OCI-LY3 (cell line): ENCODE measurements around the gene WDR70.

Experiments used
- H2AFZ ChIP-seq: fragments of 200-600, 300-600 bp; shearing (Covaris generic); 2 replicates; pipeline ENCODE4 v1.6.0; 2014; ENCODE audit warnings: antibody characterized with exemption, low read depth, low read length
- H3K27ac ChIP-seq: fragments of 200-600, 300-600 bp; sonication (generic); 2 replicates; pipeline ENCODE4 v1.5.1; 2014; ENCODE audit warnings: mild to moderate bottlenecking, low read length, moderate library complexity, mixed read lengths
- H3K27me3 ChIP-seq: fragments of 200-600, 300-600 bp; sonication (generic); 2 replicates; pipeline ENCODE4 v1.6.1; 2014; ENCODE audit warnings: low read depth, low read length, mixed read lengths
- H3K36me3 ChIP-seq: fragments of 200-600, 300-600 bp; sonication (generic); replicated peaks from 2 replicates; pipeline ENCODE3; 2014; ENCODE audit warnings: low read depth, low read length, mixed read lengths
- H3K4me1 ChIP-seq: fragments of 300-600, 200-600 bp; sonication (generic); 2 replicates; pipeline ENCODE4 v1.6.1; 2014; ENCODE audit warnings: low read length, mixed read lengths
- H3K4me2 ChIP-seq: fragments of 200-600, 300-600 bp; sonication (generic); 2 replicates; pipeline ENCODE4 v1.6.1; 2014; ENCODE audit warnings: low read length, mixed read lengths
- H3K4me3 ChIP-seq: fragments of 300-600, 200-600 bp; sonication (generic); 2 replicates; pipeline ENCODE4 v1.5.1; 2014; ENCODE audit warnings: antibody characterized with exemption, mild to moderate bottlenecking, low read length, moderate library complexity
- H3K79me2 ChIP-seq: fragments of 300-600, 200-600 bp; shearing (Covaris generic); 2 replicates; pipeline ENCODE4 v1.6.1; 2014; ENCODE audit warnings: mild to moderate bottlenecking, low read length, mixed read lengths
- H3K9ac ChIP-seq: fragments of 300-600, 200-600 bp; shearing (Covaris generic); 2 replicates; pipeline ENCODE4 v1.6.0; 2014; ENCODE audit warnings: mild to moderate bottlenecking, low read length, moderate library complexity
- H3K9me3 ChIP-seq: fragments of 200-600, 300-600 bp; shearing (Covaris generic); 2 replicates; pipeline ENCODE4 v1.6.1; 2014; ENCODE audit warnings: low read length, mixed read lengths; ENCODE audit not compliant: insufficient read depth
- H4K20me1 ChIP-seq: fragments of 200-600, 300-600 bp; sonication (generic); 2 replicates; pipeline ENCODE4 v1.6.1; 2016; ENCODE audit warnings: low read length, mixed read lengths; ENCODE audit not compliant: insufficient read depth
- EZH2phosphoT487 ChIP-seq: fragments of 200-600 bp; shearing (Covaris generic); IDR thresholded peaks from 2 replicates; pipeline ENCODE4 v1.6.1; 2018; ENCODE audit warnings: antibody characterized with exemption, mixed run types, low read depth
- TF ChIP-seq, protein P1 (sequence below): fragments of 200-600, 300-600 bp; sonication (generic); IDR thresholded peaks from 2 replicates; pipeline ENCODE4 v1.5.1; 2014; ENCODE audit warnings: antibody characterized with exemption, low read length, low read depth

The WDR70 gene

DNA sequence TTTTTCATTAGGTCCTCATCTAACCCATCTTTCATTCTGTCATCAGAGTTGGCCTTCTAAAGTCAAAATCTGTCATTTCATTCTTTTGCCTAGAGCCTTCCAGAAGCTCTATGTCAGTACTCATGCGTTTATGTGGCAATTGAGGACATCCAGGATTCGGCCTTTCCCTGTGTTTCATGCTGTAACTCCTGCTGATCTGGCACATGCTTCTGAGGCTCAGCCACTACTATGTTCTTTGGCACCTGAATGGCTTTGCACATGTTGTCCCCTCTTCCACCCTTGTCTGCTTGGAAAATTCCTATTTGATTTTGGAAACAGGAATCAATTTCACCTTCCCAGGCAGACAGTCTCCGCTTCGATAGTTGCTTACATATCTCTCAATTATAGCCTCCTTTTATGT, 375.9 kb downstream of the WDR70 start:
- Histone ChIP-seq H3K9ac (no peak overlapping the region), H2AFZ (no peak overlapping the region), H3K4me3 (no peak overlapping the region), H3K27me3 (no peaks in the 10 kb centered on the region), H3K4me1 (no peaks in the 10 kb centered on the region), H4K20me1 (no peaks in the 10 kb centered on the region), H3K27ac (no peak overlapping the region), H3K36me3 (no peaks in the 10 kb centered on the region), H3K9me3 (no peaks in the 10 kb centered on the region), H3K4me2 (no peak overlapping the region), H3K79me2 (no peaks in the 10 kb centered on the region)
- no peak for TF ChIP-seq EZH2phosphoT487
- TF ChIP-seq, protein P1, sequence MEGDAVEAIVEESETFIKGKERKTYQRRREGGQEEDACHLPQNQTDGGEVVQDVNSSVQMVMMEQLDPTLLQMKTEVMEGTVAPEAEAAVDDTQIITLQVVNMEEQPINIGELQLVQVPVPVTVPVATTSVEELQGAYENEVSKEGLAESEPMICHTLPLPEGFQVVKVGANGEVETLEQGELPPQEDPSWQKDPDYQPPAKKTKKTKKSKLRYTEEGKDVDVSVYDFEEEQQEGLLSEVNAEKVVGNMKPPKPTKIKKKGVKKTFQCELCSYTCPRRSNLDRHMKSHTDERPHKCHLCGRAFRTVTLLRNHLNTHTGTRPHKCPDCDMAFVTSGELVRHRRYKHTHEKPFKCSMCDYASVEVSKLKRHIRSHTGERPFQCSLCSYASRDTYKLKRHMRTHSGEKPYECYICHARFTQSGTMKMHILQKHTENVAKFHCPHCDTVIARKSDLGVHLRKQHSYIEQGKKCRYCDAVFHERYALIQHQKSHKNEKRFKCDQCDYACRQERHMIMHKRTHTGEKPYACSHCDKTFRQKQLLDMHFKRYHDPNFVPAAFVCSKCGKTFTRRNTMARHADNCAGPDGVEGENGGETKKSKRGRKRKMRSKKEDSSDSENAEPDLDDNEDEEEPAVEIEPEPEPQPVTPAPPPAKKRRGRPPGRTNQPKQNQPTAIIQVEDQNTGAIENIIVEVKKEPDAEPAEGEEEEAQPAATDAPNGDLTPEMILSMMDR = no peak

DNA sequence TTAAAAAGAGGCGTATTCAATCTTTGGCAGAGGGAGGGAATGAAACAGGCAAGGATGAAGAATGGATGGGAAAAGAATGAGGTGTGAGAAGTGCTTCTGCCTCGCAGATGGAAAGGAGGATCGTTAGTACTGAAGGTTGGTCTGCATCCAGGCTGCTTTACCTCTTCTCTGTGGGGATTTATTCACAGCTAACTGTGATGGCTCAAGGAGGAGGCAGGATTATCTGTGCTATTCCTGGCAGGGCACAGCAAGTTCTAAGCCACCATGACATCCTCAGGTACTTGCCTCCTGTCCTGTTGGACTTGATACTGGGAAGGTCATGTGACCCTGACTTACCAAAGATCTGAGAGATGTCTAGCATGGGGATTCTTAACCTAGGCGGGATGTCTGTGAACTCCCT, 376.5 kb downstream of the WDR70 start:
- no peak overlapping the region for H3K4me2 ChIP-seq
- H3K27me3 ChIP-seq = no peaks in the 10 kb centered on the region
- no peaks in the 10 kb centered on the region for H3K36me3 ChIP-seq
- H3K79me2 ChIP-seq = no peaks in the 10 kb centered on the region
- TF ChIP-seq, protein P1 = no peak
- no peak for TF ChIP-seq EZH2phosphoT487
- H3K4me3 ChIP-seq = no peak overlapping the region
- H3K9me3 ChIP-seq = no peaks in the 10 kb centered on the region
- H3K4me1 ChIP-seq = no peaks in the 10 kb centered on the region
- no peaks in the 10 kb centered on the region for H4K20me1 ChIP-seq
- H2AFZ ChIP-seq = no peak overlapping the region
- no peak overlapping the region for H3K9ac ChIP-seq
- H3K27ac ChIP-seq = no peak overlapping the region

DNA sequence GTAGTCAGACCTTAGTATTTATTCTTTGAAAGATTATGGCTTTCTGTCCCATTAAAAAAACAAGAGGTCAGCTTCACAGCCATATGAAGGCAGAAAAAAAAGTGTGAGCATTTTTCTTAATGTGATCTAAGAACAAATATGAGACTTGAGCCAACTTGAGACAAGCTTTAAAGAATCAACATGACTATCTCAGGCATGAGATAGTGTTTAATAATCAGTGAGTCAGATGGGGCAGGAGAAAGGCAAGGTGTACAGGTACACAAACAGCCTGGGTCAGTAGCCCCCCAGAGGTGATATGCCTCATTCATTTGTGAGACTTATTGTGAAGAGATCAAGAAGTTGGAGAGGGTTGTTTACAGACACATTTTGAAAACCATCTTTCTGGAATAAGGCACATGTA, 377.1 kb downstream of the WDR70 start:
- Histone ChIP-seq H3K27me3 (no peaks in the 10 kb centered on the region), H3K9ac (no peak overlapping the region), H3K4me3 (no peak overlapping the region), H2AFZ (no peak overlapping the region), H4K20me1 (no peaks in the 10 kb centered on the region), H3K79me2 (no peaks in the 10 kb centered on the region), H3K27ac (no peak overlapping the region), H3K36me3 (no peaks in the 10 kb centered on the region), H3K4me2 (no peak overlapping the region), H3K9me3 (no peaks in the 10 kb centered on the region), H3K4me1 (no peaks in the 10 kb centered on the region)
- TF ChIP-seq, protein P1 = no peak
- TF ChIP-seq EZH2phosphoT487 = no peak

DNA sequence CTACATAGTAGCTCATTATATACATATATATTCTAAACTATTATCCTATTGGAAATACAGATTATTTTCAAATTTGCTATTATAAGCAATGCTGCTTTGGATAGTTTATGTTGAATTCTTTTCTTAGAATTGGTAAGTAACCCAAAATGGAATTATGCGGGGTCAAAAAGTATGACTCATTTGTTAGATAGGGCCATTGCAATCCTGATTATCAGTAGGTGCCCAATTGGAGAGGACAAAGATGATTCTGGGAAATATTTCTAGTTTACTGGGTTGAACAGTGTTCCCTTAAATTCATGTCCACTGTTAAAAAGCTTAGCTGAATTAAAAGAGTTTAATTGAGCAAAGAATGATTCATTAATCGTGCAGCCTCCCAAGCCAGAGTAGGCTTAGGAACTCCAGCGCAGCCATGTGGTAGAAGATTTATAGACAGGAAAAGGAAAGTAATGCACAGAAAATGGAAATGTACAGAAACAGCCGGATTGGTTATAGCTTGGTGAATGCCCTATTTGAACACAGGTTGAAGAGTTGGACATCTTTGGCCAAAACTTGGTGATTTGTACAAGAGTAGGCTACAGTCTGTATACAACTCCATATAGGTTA, 379.0 kb downstream of the WDR70 start:
- H3K4me2 ChIP-seq = no peak overlapping the region
- H3K9me3 ChIP-seq = no peaks in the 10 kb centered on the region
- H3K4me3 ChIP-seq = no peak overlapping the region
- no peaks in the 10 kb centered on the region for H3K36me3 ChIP-seq
- TF ChIP-seq, protein P1 = 0 out of 2 replicates have a peak, but pooled peaks have one; percentile 3
- no peak for TF ChIP-seq EZH2phosphoT487
- H3K9ac ChIP-seq = no peak overlapping the region
- no peaks in the 10 kb centered on the region for H3K79me2 ChIP-seq
- H3K4me1 ChIP-seq = peaks cover 5% of the 10 kb centered on the region; the same call in 1 of the 2 replicates
- H3K27ac ChIP-seq = no peak overlapping the region
- H4K20me1 ChIP-seq = no peaks in the 10 kb centered on the region
- H3K27me3 ChIP-seq = no peaks in the 10 kb centered on the region
- no peak overlapping the region for H2AFZ ChIP-seq
